HFF-Myc (cell line): ENCODE data around the gene LRRC4C.

Source experiments
- DNase-seq: peaks from one replicate; pipeline ENCODE4 v3.0.0-alpha.2; 2011; ENCODE audit warnings: low read depth; ENCODE audit errors: extremely low read depth
- H3K4me3 ChIP-seq: replicated peaks from 2 replicates; pipeline ENCODE4 v1.5.1; 2011; ENCODE audit warnings: low read depth, mild to moderate bottlenecking, control low read depth, low read length
- TF ChIP-seq, protein P1 (sequence below): IDR thresholded peaks from 2 replicates; pipeline ENCODE4 v1.5.1; 2012; ENCODE audit warnings: mild to moderate bottlenecking, low read depth, low read length, control low read depth; ENCODE audit errors: missing control alignments

Gene LRRC4C

DNA sequence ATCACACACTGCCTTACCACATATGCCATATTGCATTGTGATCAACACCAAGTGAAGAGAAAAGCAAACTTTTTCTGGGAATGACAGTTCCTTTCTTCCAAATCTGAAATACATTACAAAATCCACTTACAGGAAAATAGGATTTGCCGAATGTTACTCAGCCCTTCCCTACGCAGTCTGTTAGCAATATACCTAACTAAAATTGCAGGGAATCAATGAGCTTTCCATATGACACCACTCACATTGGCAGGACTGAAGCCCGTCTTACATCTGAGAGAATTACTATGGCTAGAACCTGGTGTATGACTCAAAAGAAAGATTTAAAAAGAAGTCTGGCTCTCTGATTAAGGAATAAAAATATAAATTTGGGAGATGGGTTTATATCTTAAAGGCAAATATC is 136.0 kb downstream of the LRRC4C start:
- DNase-seq, result no peak
- TF ChIP-seq, protein P1, sequence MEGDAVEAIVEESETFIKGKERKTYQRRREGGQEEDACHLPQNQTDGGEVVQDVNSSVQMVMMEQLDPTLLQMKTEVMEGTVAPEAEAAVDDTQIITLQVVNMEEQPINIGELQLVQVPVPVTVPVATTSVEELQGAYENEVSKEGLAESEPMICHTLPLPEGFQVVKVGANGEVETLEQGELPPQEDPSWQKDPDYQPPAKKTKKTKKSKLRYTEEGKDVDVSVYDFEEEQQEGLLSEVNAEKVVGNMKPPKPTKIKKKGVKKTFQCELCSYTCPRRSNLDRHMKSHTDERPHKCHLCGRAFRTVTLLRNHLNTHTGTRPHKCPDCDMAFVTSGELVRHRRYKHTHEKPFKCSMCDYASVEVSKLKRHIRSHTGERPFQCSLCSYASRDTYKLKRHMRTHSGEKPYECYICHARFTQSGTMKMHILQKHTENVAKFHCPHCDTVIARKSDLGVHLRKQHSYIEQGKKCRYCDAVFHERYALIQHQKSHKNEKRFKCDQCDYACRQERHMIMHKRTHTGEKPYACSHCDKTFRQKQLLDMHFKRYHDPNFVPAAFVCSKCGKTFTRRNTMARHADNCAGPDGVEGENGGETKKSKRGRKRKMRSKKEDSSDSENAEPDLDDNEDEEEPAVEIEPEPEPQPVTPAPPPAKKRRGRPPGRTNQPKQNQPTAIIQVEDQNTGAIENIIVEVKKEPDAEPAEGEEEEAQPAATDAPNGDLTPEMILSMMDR, result no peak
- no peak overlapping the region for H3K4me3 ChIP-seq

DNA sequence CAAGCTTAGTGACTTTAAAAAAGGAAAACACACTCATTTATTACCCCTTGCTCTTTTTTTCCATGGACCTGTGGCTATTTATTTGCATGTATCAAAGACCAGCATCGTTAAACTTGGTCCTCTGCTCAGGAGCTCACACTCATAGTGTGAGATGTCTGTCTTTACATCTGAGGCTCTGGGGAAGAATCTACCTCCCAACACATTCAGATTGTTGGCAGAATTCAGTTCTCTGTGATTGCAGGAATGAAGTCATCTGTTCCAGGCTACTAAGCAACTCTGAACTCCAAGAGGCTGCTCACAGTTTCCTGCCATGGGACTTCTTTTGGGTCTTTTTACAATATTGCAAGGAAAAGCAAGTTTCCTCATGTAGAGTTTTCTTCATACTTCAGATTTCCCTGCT is 138.8 kb downstream of the LRRC4C start:
- H3K4me3 ChIP-seq, result no peak overlapping the region
- no peak for DNase-seq
- TF ChIP-seq, protein P1, result no peak

DNA sequence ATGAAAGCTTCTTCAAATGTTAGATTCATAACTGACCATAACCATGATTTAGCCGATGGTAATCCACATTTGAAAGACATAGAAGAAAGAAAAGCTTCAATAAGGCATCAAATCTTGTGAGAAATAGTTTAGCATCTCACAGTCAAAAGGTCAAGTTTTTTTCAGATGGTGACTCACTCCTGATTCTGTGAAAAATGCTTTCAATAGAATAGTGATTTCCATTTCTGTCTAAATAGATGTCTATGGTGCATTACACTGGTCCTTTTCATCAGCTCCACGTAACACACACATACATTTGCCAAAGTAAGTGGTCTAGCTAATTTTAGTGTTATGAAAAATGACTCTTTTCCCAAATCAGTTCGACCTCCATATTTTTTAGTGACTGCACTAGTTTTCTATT is 139.2 kb downstream of the LRRC4C start:
- TF ChIP-seq, protein P1, result no peak
- DNase-seq, result no peak
- H3K4me3 ChIP-seq, result no peak overlapping the region

DNA sequence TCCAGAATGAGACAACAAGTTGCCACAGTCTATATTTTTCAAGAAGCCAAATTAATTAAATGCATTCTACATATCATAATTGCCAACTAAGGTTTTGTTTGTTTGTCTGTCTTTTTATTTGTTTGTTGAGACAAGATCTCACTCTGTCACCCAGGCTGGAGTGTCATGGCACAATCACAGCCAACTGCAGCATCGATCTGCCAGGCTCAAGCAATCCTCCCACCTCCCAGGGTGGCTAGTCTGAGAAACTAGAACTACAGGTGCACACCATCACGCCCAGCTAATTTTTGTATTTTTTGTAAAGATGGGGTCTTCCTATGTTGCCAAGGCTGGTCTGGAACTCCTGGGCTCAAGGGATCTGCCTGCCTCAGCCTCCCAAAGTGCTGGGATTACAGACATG is 140.0 kb downstream of the LRRC4C start:
- TF ChIP-seq, protein P1, result no peak
- no peak for DNase-seq
- no peak overlapping the region for H3K4me3 ChIP-seq

DNA sequence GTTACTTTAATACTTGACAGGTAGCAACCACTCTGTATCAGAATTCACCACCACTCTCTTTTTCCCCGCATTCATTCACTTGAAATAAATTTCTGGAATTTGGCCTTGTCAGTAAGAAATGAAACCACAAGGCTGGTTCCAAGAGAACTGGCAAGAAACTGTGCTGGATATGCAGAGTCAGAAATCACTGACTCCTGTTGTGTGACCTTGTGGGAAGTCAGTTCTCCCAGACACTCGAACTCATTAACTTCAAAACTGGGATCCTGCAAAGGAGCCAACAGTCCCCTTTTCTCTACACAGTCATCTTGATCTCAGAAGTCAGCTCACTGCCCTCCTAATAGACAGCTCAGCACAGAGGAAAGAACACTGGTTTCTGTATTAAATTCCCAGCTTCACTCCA is 142.7 kb downstream of the LRRC4C start:
- no peak overlapping the region for H3K4me3 ChIP-seq
- TF ChIP-seq, protein P1, result no peak
- DNase-seq, result no peak

DNA sequence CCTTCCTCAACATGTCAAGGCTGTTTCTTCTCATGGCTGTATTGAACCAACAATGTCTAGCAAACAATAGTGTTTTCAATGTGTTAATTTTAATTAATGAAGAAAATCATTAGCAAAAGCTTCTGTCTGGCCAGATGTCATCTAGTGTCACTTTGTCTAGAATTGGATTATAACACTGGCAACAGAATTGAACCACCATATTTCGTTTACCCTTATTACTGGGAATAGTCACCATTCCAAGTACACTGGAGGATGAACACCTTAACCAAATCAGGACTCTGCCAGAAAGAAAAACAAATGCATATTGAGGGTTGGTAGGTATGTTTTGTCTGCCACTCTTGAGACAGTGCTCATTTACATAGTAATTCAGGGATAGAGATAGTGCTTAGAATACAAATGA is 146.2 kb downstream of the LRRC4C start:
- DNase-seq, result no peak
- no peak overlapping the region for H3K4me3 ChIP-seq
- TF ChIP-seq, protein P1, result no peak

DNA sequence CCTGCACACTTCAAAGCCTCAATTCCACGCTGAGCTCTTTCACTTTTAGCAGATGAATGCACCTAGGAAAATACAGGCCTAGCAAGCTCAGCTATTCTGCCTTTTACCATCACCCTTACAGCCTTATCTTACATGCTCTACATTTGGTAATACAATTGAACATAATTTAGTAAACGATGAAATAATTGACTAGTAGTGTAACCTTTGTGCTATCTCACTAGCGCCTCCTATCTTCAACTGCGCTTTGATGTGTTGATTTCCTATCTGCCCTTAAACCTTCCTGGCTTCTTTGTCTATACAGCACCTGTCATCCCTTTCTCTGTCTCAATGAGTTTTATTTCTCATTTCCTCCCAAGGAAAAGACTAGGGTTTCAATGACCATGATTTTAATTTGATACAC is 149.7 kb downstream of the LRRC4C start:
- H3K4me3 ChIP-seq, result no peak overlapping the region
- DNase-seq, result no peak
- TF ChIP-seq, protein P1, result no peak
